ENCODE data around the gene CDH26.

CDH26 gene

GRCh38 chr20:59958123-59958522, at the start of gene CDH26:
Gene CDH26 (plus strand): TSS chr20:59958423. CDS start chr20:59958727, 304 bp downstream.
- DNase-seq (ENCODE audit: low spot score) = no peak

- DNase-seq (ENCODE audit: low spot score) = no peak
Measured at GRCh38 chr20:59908855-59909254, 49.4 kb upstream of the CDH26 start.

GRCh38 chr20:59911041-59911440, 47.2 kb upstream of the CDH26 start:
- DNase-seq (ENCODE audit: low spot score) = no peak

- no peak for DNase-seq (ENCODE audit: low spot score)
Measured at GRCh38 chr20:59912609-59913008, 45.6 kb upstream of the CDH26 start.

- no peak for DNase-seq (ENCODE audit: low spot score)
Measured at GRCh38 chr20:59920944-59921343, 37.3 kb upstream of the CDH26 start.

- no peak for DNase-seq (ENCODE audit: low spot score)
Measured at GRCh38 chr20:59923514-59923913, 34.7 kb upstream of the CDH26 start.

- no peak for DNase-seq (ENCODE audit: low spot score)
Measured at GRCh38 chr20:59925359-59925758, 32.9 kb upstream of the CDH26 start.

- no peak for DNase-seq (ENCODE audit: low spot score)
Measured at GRCh38 chr20:59925899-59926298, 32.3 kb upstream of the CDH26 start.

- no peak for DNase-seq (ENCODE audit: low spot score)
Measured at GRCh38 chr20:59931511-59932312, 26.5 kb upstream of the CDH26 start.

- DNase-seq (ENCODE audit: low spot score) = no peak
Measured at GRCh38 chr20:59932616-59933295, 25.5 kb upstream of the CDH26 start.

- DNase-seq (ENCODE audit: low spot score) = no peak
Measured at GRCh38 chr20:59933296-59933848, 24.9 kb upstream of the CDH26 start, which contains the start of gene SYCP2. Gene SYCP2 (minus strand): TSS chr20:59933637. CDS start chr20:59922413, 11,224 bp downstream.

GRCh38 chr20:59933849-59934585, 24.2 kb upstream of the CDH26 start:
- no peak for DNase-seq (ENCODE audit: low spot score)

- no peak for DNase-seq (ENCODE audit: low spot score)
Measured at GRCh38 chr20:59935457-59936185, 22.6 kb upstream of the CDH26 start.

- DNase-seq (ENCODE audit: low spot score) = no peak
Measured at GRCh38 chr20:59936409-59936808, 21.8 kb upstream of the CDH26 start.

GRCh38 chr20:59937150-59937549, 21.1 kb upstream of the CDH26 start:
- no peak for DNase-seq (ENCODE audit: low spot score)

- peak; percentile 77 for DNase-seq (ENCODE audit: low spot score)
Measured at GRCh38 chr20:59938221-59938620, 20.0 kb upstream of the CDH26 start.

GRCh38 chr20:59938696-59939051, 19.5 kb upstream of the CDH26 start:
- DNase-seq (ENCODE audit: low spot score) = peak; percentile 66

- no peak for DNase-seq (ENCODE audit: low spot score)
Measured at GRCh38 chr20:59939052-59939878, 19.0 kb upstream of the CDH26 start.

- peak; percentile 35 for DNase-seq (ENCODE audit: low spot score)
Measured at GRCh38 chr20:59939879-59940128, 18.4 kb upstream of the CDH26 start.

- DNase-seq (ENCODE audit: low spot score) = peak; percentile 97
Measured at GRCh38 chr20:59940129-59940955, 17.9 kb upstream of the CDH26 start, which contains the start of the genes FAM217B and PPP1R3D. Gene FAM217B (plus strand): TSS chr20:59940389. CDS start chr20:59943944, 3,555 bp downstream. Gene PPP1R3D (minus strand): TSS chr20:59940305. CDS start chr20:59939931, 374 bp downstream.

All from RKO (cell line).